ENCODE data around the gene RNF133. TPM values are rescaled to one million over a fixed set of nuclear protein-coding genes. Genes with fewer than 3 reads are reported as not detected.

Gene RNF133
- total and polyA plus RNA-seq, 9 of the 15 experiments (the other 6 are each of a cell fraction or from before 2014, with no cell fraction given) = not detected

DNA sequence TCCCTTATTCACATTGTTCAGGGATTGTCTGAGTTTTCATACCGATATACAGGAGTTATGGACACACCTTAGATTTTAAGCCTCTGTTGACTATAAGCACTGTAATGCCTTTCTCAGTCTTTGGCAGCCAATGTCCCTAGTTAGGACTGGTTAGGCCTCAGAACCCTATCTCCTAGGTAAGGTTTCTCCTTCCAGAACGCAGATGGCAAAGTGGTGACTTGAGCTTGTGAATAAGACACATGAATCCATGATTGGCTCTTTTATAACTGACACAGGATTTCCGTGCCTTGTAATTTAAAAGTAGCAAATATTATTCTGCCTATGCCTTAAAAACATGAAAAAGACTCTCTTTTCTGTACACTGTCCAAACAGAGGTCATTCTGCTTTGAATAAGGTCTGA, 16.3 kb upstream of the RNF133 start:
- no peak for DNase-seq (ENCODE audit: extremely low read depth in 1 of 4, low spot score in 3 of 4)
- H3K4me1 ChIP-seq (replicated peaks in 1 of 2; ENCODE audit: control insufficient read depth in 2 of 2, insufficient read depth in 2 of 2, low read length in 2 of 2) = no peaks in the 10 kb centered on the region
- no peak overlapping the region for H2AFZ ChIP-seq (ENCODE audit: low read depth, low read length)
- H3K9ac ChIP-seq (ENCODE audit: insufficient read depth in 1 of 2, low read depth in 2 of 2, low read length in 2 of 2) = no peak overlapping the region
- ChIA-PET POLR2A (no interaction called here), CTCF (ENCODE audit: low intra/inter-chr PET ratio) (no interaction called here)
- H3K9me1 ChIP-seq (ENCODE audit: control insufficient read depth, insufficient read depth, low read length) = no peaks in the 10 kb centered on the region
- H3K27ac ChIP-seq (ENCODE audit: extremely low read depth, low read depth, low read length) = no peak overlapping the region
- no peak for ATAC-seq
- H3K4me3 ChIP-seq = no peak overlapping the region
- intact Hi-C loops (cut with micrococcal nuclease) = no loop called here
- no peaks in the 10 kb centered on the region for H3K36me3 ChIP-seq (ENCODE audit: control insufficient read depth, insufficient read depth, low read length)
- H3K79me2 ChIP-seq (ENCODE audit: control insufficient read depth, insufficient read depth, low read length) = no peaks in the 10 kb centered on the region
- WGBS (ENCODE audit: insufficient coverage, low coverage, missing lambda C conversion rate) = 2% methylated on average over 3 of the region's 3 CpGs
- 0 out of 2 replicates have a peak, but pooled peaks cover 4% of the 10 kb centered on the region for H3K9me3 ChIP-seq (replicated peaks; ENCODE audit: control insufficient read depth, insufficient read depth, low read depth, low read length)
- no peaks in the 10 kb centered on the region for H4K20me1 ChIP-seq (replicated peaks; ENCODE audit: control insufficient read depth, insufficient read depth, low read length)
- in situ Hi-C loops (cut with MboI) = no loop called here
- no peak for FAIRE-seq
- TF ChIP-seq MED1 (CRISPR knock-in tag; IDR thresholded peaks at IDR 0.05; ENCODE audit: borderline replicate concordance) (no peak), MYNN (IDR thresholded peaks at IDR 0.05) (no peak), MYNN (CRISPR knock-in tag; IDR thresholded peaks at IDR 0.05) (no peak), HMG20A (CRISPR knock-in tag; conservative IDR thresholded peaks at IDR 0.05) (no peak), THRAP3 (IDR thresholded peaks at IDR 0.05; ENCODE audit: borderline replicate concordance) (no peak), BCLAF1 (IDR thresholded peaks at IDR 0.05; ENCODE audit: borderline replicate concordance in 1 of 2, control insufficient read depth in 1 of 2, low read depth in 2 of 2, low read length in 1 of 2) (no peak), FOSL1 (tag; conservative IDR thresholded peaks at IDR 0.05) (no peak), MYBL2 (IDR thresholded peaks at IDR 0.05; ENCODE audit: low read depth) (no peak), MYBL2 (CRISPR knock-in tag; IDR thresholded peaks at IDR 0.05; ENCODE audit: borderline replicate concordance) (no peak)
- H3K4me2 ChIP-seq (ENCODE audit: insufficient read depth, low read length) = no peak overlapping the region
- BruUV-seq (replicated peaks) = no TSS peak
- no peaks in the 10 kb centered on the region for H3K27me3 ChIP-seq (ENCODE audit: control insufficient read depth in 2 of 2, insufficient read depth in 2 of 2, low read length in 2 of 2)

Data from K562 (cell line).